Hypothalamus (tissue), 51 donors: ENCODE data around the gene PRICKLE2.
"Not testable (repeated sequence)": the region's sequence is repeated elsewhere in the genome, so short reads cannot be mapped to it uniquely, and the experiment has no call there.

ENCODE experiments used
- DNase-seq, 51 donors: peaks; one replicate each; lab custom pipeline; 2025; lab: John Stamatoyannopoulos, UW

PRICKLE2 gene

GRCh38 chr3:64107190-64107589 lies 118.1 kb downstream of the PRICKLE2 start:
- DNase-seq, result no peak

GRCh38 chr3:64105816-64106215 lies 119.5 kb downstream of the PRICKLE2 start:
- no peak for DNase-seq

GRCh38 chr3:64104691-64105111 lies 120.6 kb downstream of the PRICKLE2 start:
- no peak for DNase-seq

GRCh38 chr3:64104006-64104405 lies 121.3 kb downstream of the PRICKLE2 start:
- no peak for DNase-seq

- no peak for DNase-seq
These were observed 122.1 kb downstream of the PRICKLE2 start for GRCh38 chr3:64103131-64103530.

- DNase-seq, result no peak
These were observed 123.1 kb downstream of the PRICKLE2 start for GRCh38 chr3:64102147-64102546.

GRCh38 chr3:64099316-64099715 lies 126.0 kb downstream of the PRICKLE2 start:
- DNase-seq, result no peak

GRCh38 chr3:64098670-64099069 lies 126.6 kb downstream of the PRICKLE2 start:
- DNase-seq, result no peak

- DNase-seq, result no peak
These were observed 127.3 kb downstream of the PRICKLE2 start for GRCh38 chr3:64097920-64098319.

- DNase-seq, result no peak
These were observed 129.5 kb downstream of the PRICKLE2 start for GRCh38 chr3:64095802-64096201.

GRCh38 chr3:64094713-64095079 lies 130.6 kb downstream of the PRICKLE2 start:
- no peak for DNase-seq

- DNase-seq, result no peak
These were observed 131.2 kb downstream of the PRICKLE2 start for GRCh38 chr3:64093825-64094712.

GRCh38 chr3:64093211-64093610 lies 132.1 kb downstream of the PRICKLE2 start:
- no peak for DNase-seq

GRCh38 chr3:64091501-64091900 lies 133.8 kb downstream of the PRICKLE2 start:
- no peak for DNase-seq

GRCh38 chr3:64089386-64089785 lies 135.9 kb downstream of the PRICKLE2 start:
- not testable (repeated sequence) for DNase-seq

GRCh38 chr3:64088408-64089205 lies 136.7 kb downstream of the PRICKLE2 start:
- no peak for DNase-seq

- no peak for DNase-seq
These were observed 138.6 kb downstream of the PRICKLE2 start for GRCh38 chr3:64086479-64087252.

GRCh38 chr3:64084640-64085039 lies 140.6 kb downstream of the PRICKLE2 start:
- no peak for DNase-seq

GRCh38 chr3:64083575-64083974 lies 141.7 kb downstream of the PRICKLE2 start:
- DNase-seq, result no peak

GRCh38 chr3:64082961-64083541 lies 142.2 kb downstream of the PRICKLE2 start:
- DNase-seq, result no peak

- DNase-seq, result no peak
These were observed 142.9 kb downstream of the PRICKLE2 start for GRCh38 chr3:64082411-64082810.
